Thyroid gland (tissue), 4 donors: ENCODE results near the gene ZBTB44.

Experiments
- CTCF ChIP-seq, 6 experiments: fragments of 200-600 bp in 3 of 6; fragments of 450-650 bp in 3 of 6; sonication (generic) in 3 of 6; IDR thresholded peaks; one replicate each; pipeline ENCODE4 v1.5.1; 2016 to 2019; ENCODE audit warnings: antibody characterized with exemption in 6 of 6, mild to moderate bottlenecking in 2 of 6, inconsistent platforms in 1 of 6, moderate library complexity in 1 of 6
- POLR2A ChIP-seq, 2 donors: fragments of 450-650 bp; IDR thresholded peaks; one replicate each; pipeline ENCODE4 v1.6.1; 2017; ENCODE audit warnings: antibody characterized with exemption in 2 of 2, mild to moderate bottlenecking in 2 of 2, moderate library complexity in 1 of 2

DNA sequence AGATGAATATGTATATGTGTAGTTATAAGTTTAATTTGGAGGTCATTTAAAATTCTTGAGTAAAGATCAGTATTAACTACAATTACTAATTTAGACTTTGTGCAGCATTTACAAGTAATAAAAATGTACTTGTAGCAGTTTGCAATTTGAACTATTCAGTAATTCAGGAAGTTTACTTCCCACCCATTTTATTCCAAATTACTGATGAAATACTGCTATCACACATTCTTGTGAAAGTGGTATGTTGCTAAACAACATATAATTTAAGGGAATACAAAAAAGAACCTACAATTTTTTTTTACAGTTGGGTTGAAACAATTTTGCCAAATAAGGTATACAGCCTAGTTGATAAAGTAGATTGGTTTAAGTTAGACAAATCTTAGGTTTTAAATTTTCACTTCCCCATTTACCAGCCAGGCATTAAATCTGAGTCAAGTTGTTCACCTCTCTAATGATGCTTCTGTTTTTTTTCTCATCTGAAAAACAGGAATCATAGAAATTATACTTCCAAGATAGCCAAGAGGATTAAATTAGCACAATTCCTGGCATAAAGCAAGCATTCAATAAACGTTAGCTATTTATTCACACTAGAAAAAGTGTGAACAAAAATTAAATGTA, 45.3 kb downstream of the ZBTB44 start:
- TF ChIP-seq CTCF (IDR thresholded peaks at IDR 0.05) (no peak), POLR2A (IDR thresholded peaks at IDR 0.05) (no peak)
